PFSK-1 (cell line): ENCODE data around the gene MITF.

Experiments used
- POLR2AphosphoS5 ChIP-seq: IDR thresholded peaks from 2 replicates; pipeline ENCODE4 v1.6.1; 2012; ENCODE audit warnings: low read depth, mild to moderate bottlenecking, control low read depth, low read length, moderate library complexity
- REST ChIP-seq, 2 experiments: IDR thresholded peaks; 2 replicates each; pipeline versions ENCODE4 v1.6.1 to v1.8.0; 2011 to 2012; ENCODE audit warnings: low read depth in 2 of 2, low read length in 2 of 2, control low read depth in 1 of 2, inconsistent platforms in 1 of 2, mild to moderate bottlenecking in 1 of 2, moderate library complexity in 1 of 2; ENCODE audit not compliant: insufficient read depth in 1 of 2
- TAF1 ChIP-seq: IDR thresholded peaks from 2 replicates; pipeline ENCODE4 v1.6.1; 2012; ENCODE audit warnings: low read length, control low read depth, borderline replicate concordance; ENCODE audit not compliant: insufficient read depth

GRCh38 chr3:69976021-69976420 lies 236.8 kb downstream of the MITF start:
- TF ChIP-seq REST (IDR thresholded peaks at IDR 0.05; ENCODE audit: insufficient read depth in 1 of 2, low read depth in 2 of 2, low read length in 2 of 2) (no peak), POLR2AphosphoS5 (no peak), TAF1 (no peak)
